ENCODE results near the gene SOS1. TPM values are rescaled to one million over a fixed set of nuclear protein-coding genes. Genes with fewer than 3 reads are reported as not detected.

The SOS1 gene
- total RNA-seq, 2 donors from 2014 or later = 20.8 to 26.9 TPM

- ATAC-seq (no peak), DNase-seq (no peak)
- intact Hi-C loops (cut with DNase I) = loop anchor here in 1 of 2 donors (10.0 kb wide), 1 partner anchor 109 kb away; no protein-coding TSS in a partner anchor
Measured at GRCh38 chr2:39115556-39115955, 5.3 kb downstream of the SOS1 start.

- no peak for ATAC-seq
- intact Hi-C loops (cut with DNase I) = loop anchor here in 1 of 2 donors (10.0 kb wide), 1 partner anchor 110 kb away; no protein-coding TSS in a partner anchor
- DNase-seq = no peak
Measured at GRCh38 chr2:39114771-39115170, 6.1 kb downstream of the SOS1 start.

DNA sequence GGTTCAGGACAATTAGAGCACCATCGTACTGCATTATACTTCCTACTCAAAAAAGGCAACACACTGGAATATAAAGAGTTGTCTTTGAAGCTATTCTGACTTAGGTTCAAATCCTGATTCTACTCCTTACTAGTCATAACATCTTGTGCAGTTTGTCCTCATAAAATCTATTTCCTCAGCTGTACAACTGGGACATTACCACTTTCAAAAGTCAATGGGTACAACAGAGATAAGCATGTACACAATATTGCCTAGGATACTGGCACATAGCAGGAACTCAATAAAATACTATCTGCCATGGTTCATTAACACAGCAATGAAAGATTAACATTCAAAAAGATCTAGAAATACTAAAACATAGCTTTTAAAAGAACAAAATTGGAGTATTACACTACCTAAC is 11.3 kb downstream of the SOS1 start:
- DNase-seq (no peak), ATAC-seq (no peak)
- intact Hi-C loops (cut with DNase I) = no loop called here

DNA sequence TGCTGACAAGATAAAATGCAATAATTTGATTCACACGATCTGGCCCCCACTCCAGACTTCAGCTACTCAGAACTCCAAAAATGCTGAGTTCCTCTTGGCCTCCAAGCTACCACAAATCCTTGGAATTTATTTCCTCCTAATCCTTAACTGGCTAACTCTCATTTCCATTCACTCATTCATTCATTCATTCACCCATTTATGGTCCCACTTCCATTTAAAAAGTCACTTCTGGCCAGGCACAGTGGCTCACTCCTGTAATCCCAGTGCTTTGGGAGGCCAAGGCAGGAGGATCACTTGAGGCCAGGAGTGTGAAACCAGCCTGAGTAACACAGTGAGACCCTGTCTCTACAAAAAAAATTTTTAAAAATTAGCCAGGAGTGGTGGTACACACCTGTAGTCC is 12.5 kb downstream of the SOS1 start:
- intact Hi-C loops (cut with DNase I) = no loop called here
- DNase-seq (no peak), ATAC-seq (no peak)

- ATAC-seq = no peak
Measured at GRCh38 chr2:39107724-39108273, 13.1 kb downstream of the SOS1 start.

DNA sequence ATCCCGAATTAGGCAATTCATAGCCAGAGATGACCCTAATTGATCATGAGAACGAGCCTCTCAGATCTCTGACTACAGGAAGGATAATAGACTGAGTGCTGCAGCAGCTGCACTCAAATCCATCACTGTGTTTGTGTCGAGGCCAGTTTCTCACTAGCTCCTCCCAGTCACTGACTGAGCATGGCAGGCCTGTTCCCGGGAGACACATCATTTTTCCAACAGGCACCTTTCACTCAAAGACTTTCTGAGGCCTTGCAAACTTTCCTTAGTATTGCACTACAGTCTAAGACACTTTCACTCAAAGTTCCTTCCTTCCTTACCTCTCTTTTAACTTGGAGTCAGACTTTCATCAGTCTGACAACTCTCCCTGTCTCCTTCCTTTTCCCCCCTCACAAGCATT is 13.7 kb downstream of the SOS1 start:
- no peak for DNase-seq
- peak; percentile 30 to 66 for ATAC-seq
- intact Hi-C loops (cut with DNase I) = no loop called here

More at GRCh38 chr2:39107724-39108273, 13.1 kb downstream of the SOS1 start:
- intact Hi-C loops (cut with DNase I) = no loop called here
- DNase-seq = no peak

DNA sequence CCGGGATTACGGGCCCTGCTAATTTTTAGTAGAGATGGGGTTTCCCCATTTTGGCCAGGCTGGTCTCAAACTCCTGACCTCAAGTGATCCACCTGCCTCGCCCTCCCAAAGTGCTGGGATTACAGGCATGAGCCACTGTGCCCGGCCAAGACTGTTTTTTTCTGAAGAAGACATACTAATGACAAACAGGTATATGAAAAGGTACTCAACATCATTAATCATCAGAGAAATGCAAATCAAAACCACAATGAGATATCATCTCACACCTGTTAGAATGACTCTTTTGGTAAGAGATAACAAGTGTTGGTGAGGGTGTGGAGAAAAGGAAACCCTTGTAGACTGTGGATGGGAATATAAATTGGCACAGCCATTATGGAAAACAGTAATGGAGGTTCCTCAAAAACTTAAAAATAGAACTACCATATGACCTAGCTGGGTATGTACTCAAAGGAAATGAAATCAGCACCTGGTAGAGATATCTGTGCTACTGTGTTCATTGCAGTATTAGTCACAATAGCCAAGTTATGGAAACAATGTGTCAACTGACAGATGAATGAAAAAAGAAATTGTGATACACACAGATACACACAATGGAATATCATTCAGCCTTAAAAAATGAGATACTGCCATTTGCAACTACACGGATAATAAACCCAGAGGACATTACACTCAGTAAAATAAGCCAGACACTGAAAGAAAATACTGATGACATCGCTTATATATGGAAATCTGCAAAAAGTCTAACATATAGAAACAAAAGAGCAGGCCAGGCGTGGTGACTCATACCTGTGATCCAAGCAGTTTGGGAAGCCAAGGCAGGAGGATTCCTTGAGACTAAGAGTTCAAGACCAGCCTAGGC is 20.8 kb downstream of the SOS1 start:
- ATAC-seq (no peak), DNase-seq (no peak)
- intact Hi-C loops (cut with DNase I) = no loop called here

- intact Hi-C loops (cut with DNase I) = no loop called here
- no peak for ATAC-seq
- no peak for DNase-seq
Measured at GRCh38 chr2:39099310-39099869, 21.5 kb downstream of the SOS1 start.

DNA sequence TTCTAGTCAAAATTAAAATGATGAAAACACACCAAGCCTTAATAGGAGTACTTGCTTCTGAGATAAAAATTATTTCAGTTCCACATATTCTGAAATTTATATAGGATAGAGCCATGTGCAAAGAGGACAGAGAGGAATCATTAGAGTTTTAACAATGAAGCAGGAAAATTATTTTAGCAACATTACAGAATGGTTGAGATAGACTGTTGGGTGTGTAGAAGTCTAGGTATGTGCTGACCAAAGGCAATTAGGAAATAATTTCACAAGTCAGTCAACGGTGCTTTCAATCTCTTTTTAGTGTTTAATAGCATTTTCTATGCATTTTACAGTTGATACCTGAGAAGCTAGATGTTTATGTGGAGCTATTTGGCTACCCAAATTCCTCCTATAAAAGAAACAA is 25.2 kb downstream of the SOS1 start:
- intact Hi-C loops (cut with DNase I) = no loop called here
- DNase-seq (no peak), ATAC-seq (no peak)

GRCh38 chr2:39094717-39095363 is 26.0 kb downstream of the SOS1 start:
- no peak for DNase-seq
- intact Hi-C loops (cut with DNase I) = no loop called here
- ATAC-seq = peak in 1 of 2 donors; percentile 29

- no peak for ATAC-seq
- intact Hi-C loops (cut with DNase I) = no loop called here
- no peak for DNase-seq
Measured at GRCh38 chr2:39093218-39093898, 27.5 kb downstream of the SOS1 start.

- intact Hi-C loops (cut with DNase I) = no loop called here
- DNase-seq (no peak), ATAC-seq (peak in 1 of 2 donors; percentile 25)
Measured at GRCh38 chr2:39091543-39091942, 29.3 kb downstream of the SOS1 start.

DNA sequence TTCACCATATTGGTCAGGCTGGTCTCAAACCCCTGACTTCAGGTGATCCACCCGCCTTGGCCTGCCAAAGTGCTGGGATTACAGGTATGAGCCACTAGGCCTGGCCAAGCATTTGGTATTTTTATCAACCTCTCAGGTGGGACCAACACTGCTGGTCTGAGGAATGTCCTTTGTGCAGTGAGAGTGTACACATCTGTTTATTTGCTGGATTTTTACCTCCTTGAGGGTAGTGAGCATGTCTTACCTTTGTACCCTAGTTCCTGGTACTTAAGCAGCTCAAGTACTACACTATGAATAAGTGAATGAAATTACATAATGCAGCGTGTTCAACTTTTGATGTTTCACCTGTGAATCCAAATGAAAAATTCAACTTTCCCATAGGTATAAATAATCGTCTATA is 29.8 kb downstream of the SOS1 start:
- intact Hi-C loops (cut with DNase I) = no loop called here
- ATAC-seq (no peak), DNase-seq (no peak)

DNA sequence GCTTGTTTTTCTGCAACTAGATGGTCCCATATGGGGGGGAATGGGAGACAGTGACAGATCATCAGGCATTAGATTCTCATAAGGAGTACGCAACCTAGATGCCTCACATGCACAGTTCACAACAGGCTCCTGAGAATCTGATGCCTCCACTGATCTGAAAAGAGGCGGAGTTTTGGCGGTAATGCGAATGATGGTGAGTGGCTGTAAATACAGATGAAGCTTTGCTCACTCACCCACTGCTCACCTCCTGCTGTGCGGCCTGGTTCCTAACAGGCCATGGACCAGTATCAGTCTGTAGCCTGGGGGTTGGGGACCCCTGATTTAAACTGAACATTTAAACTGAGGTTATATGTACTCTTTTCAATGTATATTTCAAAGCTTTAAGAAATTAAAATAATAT is 40.7 kb downstream of the SOS1 start:
- DNase-seq (no peak), ATAC-seq (no peak)
- intact Hi-C loops (cut with DNase I) = no loop called here

- intact Hi-C loops (cut with DNase I) = no loop called here
- DNase-seq = no peak
- no peak for ATAC-seq
Measured at GRCh38 chr2:39069890-39070465, 50.9 kb downstream of the SOS1 start.

DNA sequence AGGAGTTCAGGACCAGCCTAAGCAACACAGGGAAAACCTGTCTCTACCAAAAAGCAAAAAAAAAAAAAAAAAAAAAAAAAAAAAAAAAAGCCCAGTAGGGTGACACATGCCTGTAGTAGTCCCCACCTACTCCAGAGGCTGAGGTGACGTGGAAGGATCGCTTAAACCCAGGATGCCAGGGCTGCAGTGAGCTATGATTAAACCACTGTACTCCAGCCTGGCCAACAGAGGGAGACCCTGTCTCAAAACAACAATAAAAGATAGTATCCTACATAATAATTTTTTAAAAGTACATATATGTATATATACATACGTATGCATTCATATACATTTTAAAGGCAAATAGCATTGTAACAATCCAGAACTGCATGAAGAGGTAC is 51.7 kb downstream of the SOS1 start:
- peak in 1 of 2 donors; percentile 18 for ATAC-seq
- DNase-seq = no peak
- intact Hi-C loops (cut with DNase I) = no loop called here

DNA sequence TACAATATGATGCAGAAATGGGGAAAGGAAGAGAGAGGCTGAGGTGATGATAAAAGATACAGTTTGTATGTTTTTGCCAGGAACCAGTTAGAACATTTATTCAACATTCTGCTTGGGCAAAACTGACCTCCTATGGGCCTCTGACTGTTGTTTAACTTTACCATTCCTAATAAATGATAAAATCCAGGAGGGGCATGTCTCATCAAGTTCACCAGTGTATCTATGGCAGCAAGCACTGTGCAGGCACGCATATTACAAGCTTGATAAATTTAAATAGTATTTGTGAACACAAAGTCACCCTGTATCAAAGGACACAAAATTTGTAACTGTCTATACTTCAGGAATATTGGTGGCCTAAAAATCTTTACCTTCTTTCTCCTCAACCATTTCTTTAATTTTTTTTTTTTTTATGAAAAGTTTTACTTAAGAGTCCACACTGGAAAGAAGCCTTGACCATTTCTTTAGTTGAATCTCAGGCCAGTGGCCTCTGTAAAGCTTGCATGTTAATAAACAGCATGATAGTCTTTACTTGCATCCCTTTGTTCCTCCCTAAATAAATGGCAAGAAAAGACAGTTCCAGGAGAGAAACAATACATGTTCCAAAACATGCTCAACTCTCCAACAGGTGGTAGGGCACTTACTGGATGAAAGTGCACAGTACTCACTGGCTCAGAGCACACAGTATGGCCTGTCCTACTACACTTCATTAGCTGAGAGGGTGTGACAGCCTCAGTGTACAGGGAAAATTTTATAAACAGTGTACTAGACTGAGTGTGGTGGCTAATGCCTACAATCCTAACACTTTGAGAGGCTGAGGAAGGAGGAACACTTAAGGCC is 52.3 kb downstream of the SOS1 start:
- no peak for ATAC-seq
- no peak for DNase-seq
- intact Hi-C loops (cut with DNase I) = no loop called here

DNA sequence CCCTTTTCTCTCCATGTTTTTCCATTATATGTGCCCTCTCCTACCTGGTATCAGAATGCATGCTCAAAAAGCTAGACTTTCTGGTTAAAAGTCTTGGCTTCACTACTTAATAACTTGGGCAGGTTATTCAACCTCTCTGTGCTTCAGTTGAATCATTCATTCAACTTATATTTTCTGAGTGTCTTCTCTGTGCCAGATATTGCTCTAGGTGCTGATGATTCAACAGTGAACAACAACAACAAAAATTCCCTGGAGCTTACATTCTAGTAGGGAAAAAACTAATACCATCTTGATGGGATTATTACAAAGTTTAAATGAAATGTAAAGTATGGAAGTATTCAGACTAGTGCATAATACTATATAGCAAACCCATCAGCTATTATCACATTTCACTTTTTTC is 55.2 kb downstream of the SOS1 start:
- ATAC-seq = no peak
- DNase-seq = no peak
- intact Hi-C loops (cut with DNase I) = no loop called here
